Skeletal muscle cell (primary cell): ENCODE results near the gene TANK.
A peak's percentile ranks its signal among the peaks of the same experiment; 100 is the strongest.
"Not testable (repeated sequence)": the region's sequence is repeated elsewhere in the genome, so short reads cannot be mapped to it uniquely, and the experiment has no call there.

Experiments
- DNase-seq: peaks from one replicate; pipeline ENCODE4 v3.0.0-alpha.2; 2010; ENCODE audit warnings: low read depth
- H3K4me3 ChIP-seq: 2 replicates; pipeline ENCODE4 v1.5.1; 2011; ENCODE audit warnings: low read depth, mild to moderate bottlenecking, control low read depth, low read length, moderate library complexity

TANK gene

DNA sequence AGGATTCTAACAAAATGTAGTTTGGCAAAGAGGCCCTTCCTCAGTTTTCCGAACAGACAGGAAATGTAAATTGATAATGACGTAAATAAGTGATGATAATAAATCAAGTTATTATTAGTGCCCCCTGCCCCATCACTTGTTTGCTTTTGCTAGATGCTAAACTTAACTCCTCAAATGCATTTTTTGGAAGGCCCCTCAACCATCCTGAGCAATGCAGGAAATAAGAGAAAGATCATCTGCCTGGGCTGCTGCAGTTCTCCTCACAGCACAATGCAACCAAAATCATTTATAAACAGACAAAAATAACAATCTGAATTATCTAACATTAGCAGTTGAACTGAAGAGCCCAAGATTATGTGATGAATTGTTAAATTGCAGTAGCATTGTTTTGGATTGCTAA, 85.4 kb downstream of the TANK start:
- no peak overlapping the region for H3K4me3 ChIP-seq
- DNase-seq, result no peak

DNA sequence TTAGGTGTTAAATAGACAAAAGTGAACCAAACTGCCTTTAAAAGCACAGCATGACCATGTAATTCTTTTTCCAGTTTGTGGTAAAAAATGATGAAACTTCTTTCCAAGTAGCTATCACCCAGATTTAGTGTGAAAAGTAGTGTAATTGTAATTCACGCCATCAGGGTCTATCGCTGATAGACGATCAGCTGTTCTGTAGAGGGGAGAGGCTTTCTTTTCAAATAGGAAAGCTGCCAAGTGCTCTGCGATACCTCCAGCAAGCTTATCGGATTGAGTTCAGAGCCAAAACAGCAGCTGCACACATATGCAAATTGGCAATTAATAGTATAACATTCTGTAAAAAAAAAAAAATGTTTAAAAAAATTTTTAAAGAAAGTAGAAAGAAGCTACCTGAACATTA, 86.1 kb downstream of the TANK start:
- DNase-seq, result no peak
- no peak overlapping the region for H3K4me3 ChIP-seq

DNA sequence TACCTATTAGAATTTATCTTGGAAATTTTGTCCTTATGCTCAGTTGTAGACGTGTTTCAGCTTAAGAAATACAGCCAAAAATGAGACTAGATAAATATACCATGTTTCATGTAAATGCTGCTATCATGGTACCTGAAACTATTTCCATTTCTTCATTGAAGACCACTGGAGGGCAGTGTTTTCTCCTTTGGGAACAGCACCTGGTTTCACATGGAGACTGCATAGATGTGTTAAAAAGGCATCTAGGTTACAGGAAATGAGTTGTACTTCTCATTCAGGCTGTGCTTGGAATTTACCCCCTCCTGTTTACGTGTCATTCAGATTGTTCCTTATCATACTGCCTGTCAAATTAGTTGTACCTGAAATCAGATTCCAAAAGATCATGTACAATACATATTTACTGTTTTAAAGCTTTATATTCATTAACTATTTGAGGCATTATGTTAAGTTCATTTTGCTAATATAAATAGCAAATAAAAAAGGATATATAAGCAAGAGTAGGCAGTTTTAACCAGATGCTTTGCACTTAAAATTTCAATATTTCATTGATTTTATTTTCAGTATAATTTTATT, 90.7 kb downstream of the TANK start:
- DNase-seq, result no peak
- H3K4me3 ChIP-seq, result no peak overlapping the region

DNA sequence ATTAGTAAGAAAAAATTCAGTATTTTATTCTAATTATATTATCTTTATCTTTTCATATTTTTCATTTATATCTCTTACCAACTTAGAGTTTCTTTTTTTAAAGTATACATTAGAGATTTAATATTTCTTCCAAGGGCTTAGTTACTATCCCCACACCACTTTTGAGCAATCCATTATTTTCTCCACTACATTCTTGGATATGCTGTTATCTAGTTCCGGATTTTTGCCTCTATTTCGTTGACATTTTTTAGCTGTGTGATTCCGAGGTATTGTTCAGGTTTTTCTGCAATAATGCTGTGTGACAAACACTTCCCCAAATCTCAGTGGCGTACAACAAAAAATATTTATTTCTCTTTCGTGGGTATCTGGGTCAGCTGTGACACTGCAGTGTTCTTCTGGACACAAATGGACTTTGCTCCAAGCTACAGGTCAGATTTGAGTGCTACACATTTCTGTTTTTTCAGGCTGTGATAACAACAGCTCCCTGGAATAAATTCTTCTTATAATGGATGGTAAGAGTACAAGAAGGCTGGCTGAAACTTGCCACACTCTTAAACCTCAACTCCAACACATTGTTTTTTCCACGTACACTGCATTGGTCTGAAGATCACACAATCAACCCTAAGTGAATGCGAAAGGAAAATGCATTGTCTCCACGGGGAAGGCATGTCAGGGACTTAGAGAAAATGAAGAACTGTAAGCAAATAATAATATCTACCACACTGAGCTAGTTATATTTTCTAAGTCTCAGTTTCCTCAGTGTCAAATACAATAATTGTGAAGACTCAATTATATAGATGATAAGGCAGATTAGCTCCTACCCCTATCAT, 97.1 kb downstream of the TANK start:
- DNase-seq, result no peak
- H3K4me3 ChIP-seq, result no peak overlapping the region

DNA sequence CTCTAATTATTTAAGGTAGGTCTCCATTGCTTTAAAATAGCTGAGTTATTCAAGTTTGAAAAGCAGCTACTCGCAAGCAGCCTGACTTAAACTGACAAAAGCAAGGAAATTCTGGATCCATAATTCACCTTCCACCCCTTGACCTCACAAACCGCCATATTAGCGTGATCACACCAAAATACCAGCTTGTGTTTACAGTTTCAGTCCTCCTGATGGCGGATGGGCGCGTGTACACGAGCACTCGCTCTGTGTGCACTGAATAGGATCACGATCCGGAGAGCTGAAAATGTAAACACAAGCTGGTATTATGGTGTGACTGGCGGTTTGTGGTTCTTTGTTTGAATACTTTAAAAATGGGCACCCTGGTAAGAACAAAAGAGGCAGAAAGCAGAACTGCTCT, 105.6 kb downstream of the TANK start:
- H3K4me3 ChIP-seq, result no peak overlapping the region
- no peak for DNase-seq

DNA sequence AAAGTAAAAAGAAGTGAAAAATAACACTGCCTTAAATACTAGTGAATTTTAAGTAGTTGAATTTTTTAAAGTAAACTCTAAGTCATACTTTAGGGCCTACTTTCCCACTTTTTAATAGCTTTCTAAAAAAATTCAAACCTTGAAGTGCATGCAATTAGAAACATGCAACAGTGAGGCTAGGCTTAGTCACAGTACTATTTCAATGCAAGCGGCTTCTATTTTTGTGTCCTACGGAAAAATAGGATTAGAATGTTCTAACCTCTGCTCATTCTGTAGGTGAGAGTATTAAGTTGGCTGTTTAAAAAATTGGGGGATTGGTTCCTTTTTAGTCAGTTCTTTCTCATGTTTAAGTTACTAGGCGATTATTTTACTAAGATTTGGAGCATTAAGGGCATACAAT, 108.9 kb downstream of the TANK start:
- DNase-seq, result no peak
- no peak overlapping the region for H3K4me3 ChIP-seq

DNA sequence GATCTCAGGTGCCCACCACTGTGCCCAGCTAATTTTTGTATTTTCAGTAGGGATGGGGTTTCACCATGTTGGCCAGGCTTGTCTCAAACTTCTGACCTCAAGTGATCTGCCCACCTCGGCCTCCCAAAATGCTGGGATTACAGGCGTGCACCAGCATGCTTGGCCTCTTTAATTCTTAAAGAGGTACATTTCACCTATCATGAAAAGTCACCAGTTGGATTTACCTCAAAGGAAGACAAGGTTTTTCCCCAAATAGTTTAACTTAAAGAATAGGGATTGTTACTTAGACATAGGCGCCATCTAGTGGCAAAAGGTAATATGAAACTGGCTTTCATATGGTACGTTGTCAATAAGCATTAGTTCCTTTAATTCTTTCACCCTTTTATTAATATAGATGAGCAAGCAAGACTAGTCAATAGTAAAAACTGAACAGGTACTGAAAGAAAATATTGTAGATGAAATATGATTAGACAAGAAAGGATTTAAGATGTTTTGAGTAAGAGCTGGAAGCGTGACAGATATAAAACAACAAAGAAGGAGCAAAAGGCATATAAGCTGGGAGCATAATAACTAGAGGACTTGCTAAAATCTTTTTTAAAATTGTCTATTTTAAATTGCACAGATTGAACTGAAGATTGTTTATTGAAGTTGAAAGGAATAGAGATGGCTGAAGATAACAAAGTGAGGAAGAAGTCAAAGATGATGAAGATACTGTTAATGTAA, 113.0 kb downstream of the TANK start:
- peak; percentile 17 for DNase-seq
- H3K4me3 ChIP-seq, result no peak overlapping the region

DNA sequence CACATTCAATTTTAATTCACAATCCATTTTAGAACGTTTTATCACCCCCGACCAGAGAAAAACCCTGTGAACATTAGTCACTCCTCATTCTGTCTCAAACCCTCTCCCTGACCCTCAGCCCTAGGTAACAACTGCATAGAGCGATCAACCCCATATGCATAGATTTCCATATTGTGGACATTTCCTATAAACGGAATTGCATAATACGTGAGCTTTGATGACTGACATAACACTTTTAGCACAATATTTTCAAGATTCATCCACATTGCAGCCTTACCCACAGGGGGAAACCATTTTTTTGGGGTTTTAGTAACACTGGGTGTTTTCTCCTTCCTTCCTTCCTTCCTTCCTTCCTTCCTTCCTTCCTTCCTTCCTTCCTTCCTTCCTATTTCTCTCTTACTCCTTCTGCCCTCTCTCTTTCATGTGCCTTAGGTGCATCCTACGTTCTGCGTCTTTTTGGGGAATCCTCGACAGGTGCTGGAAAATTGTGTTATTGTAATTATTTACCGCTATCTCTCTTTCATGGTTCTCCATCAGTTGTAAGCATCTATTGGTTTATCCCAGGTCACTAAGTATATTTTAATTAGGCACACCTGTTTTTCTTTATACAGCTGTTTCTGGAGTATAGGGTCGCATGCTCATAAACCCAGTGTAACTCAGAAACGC, 118.5 kb downstream of the TANK start:
- not testable (repeated sequence) for H3K4me3 ChIP-seq, DNase-seq

DNA sequence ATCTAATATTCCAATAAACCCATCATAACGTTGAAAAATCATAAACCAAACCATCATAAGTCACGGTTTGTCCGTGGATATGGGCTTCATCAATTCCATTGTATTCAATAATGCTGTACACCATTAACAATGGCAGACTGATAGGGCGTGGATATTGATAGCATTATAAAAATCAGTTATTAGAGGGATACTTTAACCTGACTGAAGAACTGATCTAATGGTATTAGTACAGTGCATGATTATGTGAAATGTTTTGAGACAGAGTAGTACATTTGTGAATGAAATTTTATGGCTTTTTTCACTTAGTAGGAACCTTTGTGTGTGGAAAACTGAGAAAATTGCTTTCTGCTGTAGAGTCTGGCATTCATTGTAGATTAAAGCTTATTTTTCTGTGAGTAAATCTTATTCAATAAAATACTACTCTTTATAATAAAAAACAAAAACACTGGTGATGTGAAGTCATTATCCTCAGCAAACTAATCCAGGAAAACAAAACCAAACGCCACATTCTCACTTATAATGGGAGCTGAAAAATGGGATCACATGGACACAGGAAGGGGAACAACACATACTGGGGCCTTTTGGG, 119.1 kb downstream of the TANK start:
- H3K4me3 ChIP-seq, DNase-seq: not testable (repeated sequence)

DNA sequence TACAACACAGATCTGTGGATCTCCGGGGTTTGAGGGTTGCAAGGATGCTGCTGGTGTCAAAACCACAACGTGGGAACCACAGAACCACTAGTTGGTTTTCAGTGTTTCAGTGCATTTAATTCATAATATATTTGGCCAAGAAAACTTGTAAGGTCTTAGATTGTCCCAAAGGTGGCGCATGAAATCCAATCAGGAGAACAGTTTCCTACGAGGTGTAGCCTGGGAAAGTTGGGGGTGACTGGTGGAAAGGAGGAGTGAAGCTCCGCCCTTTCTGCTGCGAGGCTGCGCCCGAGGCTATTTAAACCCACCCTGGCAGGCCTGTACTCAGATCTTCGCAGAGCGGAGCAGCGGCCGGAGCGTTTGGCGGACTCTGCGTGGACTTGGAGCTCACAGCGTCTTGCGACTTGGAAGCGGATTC, 120.7 kb downstream of the TANK start:
- DNase-seq, H3K4me3 ChIP-seq: not testable (repeated sequence)

DNA sequence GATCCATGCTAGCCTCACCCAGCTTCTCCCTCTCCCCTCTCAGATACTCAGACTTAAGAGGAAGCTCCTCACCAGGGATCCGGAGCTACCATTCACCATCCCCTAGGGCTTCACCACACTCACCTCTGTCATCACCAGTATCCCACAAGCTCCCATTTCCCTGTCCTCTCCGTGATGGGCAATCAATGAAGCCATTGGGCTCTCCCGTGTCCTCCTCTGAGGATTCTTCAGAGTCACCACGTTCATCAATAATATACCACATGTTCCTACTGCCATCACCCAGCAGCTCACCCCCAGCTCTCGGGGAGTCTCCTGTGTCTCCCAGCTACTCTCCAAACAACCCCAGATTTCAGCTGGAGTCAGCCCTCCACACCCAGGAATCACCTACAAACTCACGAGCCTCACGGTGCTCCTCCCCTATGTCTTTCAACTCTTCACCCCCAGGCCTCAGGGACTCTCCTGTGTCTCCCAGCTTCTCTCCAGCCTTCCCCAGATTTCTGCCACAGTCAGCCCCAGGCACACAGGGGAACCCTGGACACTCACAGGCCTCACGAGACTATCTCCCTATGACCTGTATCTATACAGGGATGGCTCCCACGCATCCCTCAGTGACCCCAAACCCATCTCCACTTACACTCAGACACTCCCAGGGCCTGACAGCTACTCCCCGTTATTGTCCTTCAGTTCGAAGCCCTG, 121.5 kb downstream of the TANK start:
- not testable (repeated sequence) for H3K4me3 ChIP-seq

DNA sequence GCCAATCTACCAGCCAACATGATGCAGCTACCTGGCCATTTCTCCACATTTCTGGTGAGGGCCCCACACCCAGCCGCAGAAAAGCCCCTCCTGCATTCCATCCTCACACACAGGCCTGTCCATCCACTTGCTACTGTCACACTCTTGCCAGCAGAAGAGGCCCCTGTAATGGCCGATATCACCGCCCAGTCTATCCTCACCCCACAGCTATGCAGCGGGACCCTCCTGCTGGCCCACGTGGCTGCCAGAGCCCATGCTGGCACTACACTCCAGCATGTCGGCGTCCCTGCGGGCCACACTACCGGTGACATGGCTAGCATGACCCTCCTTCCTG, 122.0 kb downstream of the TANK start:
- H3K4me3 ChIP-seq, DNase-seq: not testable (repeated sequence)

More for the DNA sequence above, 121.5 kb downstream of the TANK start:
- DNase-seq, result not testable (repeated sequence)

DNA sequence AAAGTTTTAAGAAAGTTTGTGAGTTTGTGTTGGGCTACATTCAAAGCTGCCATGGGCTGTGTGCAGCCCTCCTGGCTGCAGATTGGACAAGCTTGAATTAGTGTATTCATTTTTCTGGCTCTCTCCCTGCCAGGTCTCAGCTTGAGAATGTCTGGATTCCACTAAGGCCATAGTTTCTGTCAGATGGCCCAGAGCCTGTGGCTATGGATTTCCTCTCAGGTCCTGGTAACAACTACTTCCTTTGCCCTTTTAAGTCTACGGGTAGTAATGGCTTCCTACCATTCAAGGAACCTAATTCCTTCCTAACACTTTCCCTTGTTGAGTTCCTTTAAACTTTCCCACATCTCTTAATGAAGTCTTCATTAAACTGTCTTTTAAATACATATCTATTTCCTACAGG, 123.7 kb downstream of the TANK start:
- H3K4me3 ChIP-seq, result no peak overlapping the region
- no peak for DNase-seq
